Astrocyte (in vitro differentiated cells and primary cell): ENCODE measurements around the gene PLA2G6. TPM values are rescaled to one million over a fixed set of nuclear protein-coding genes. Genes with fewer than 3 reads are reported as not detected.

Experiments used
- DNase-seq: peaks from one replicate; pipeline ENCODE4 v3.0.0-alpha.2; 2010; ENCODE audit warnings: low read depth
- FAIRE-seq: peaks from 2 replicates; lab custom pipeline; 2011; peaks lifted over from hg19 to GRCh38; lab: Jason Lieb, UNC
- H2AFZ ChIP-seq: 2 replicates; pipeline ENCODE4 v1.6.0; 2012; ENCODE audit warnings: low read depth, low read length, inconsistent platforms
- H3K27ac ChIP-seq: 2 replicates; pipeline ENCODE4 v1.5.1; 2011; ENCODE audit warnings: low read depth, low read length, inconsistent platforms
- H3K27me3 ChIP-seq: 2 replicates; pipeline ENCODE4 v1.6.0; 2011; ENCODE audit warnings: low read length, inconsistent platforms; ENCODE audit not compliant: insufficient read depth
- H3K36me3 ChIP-seq: 2 replicates; pipeline ENCODE4 v1.5.1; 2011; ENCODE audit warnings: low read length, inconsistent platforms; ENCODE audit not compliant: insufficient read depth
- H3K4me1 ChIP-seq: 2 replicates; pipeline ENCODE4 v1.5.1; 2011; ENCODE audit warnings: low read length, inconsistent platforms; ENCODE audit not compliant: insufficient read depth
- H3K4me2 ChIP-seq: 2 replicates; pipeline ENCODE4 v1.6.0; 2012; ENCODE audit warnings: low read length, inconsistent platforms
- H3K4me3 ChIP-seq: 2 replicates; pipeline ENCODE4 v1.5.1; 2011; ENCODE audit warnings: low read depth, mild to moderate bottlenecking, low read length, inconsistent platforms; ENCODE audit not compliant: insufficient read depth
- H3K79me2 ChIP-seq: 2 replicates; pipeline ENCODE4 v1.6.0; 2012; ENCODE audit warnings: mild to moderate bottlenecking, low read length, inconsistent platforms; ENCODE audit not compliant: insufficient read depth
- H3K9ac ChIP-seq: 2 replicates; pipeline ENCODE4 v1.6.0; 2012; ENCODE audit warnings: mild to moderate bottlenecking, low read length, inconsistent platforms
- H3K9me3 ChIP-seq: 2 replicates; pipeline ENCODE4 v1.5.1; 2012; ENCODE audit warnings: low read depth, mild to moderate bottlenecking, low read length, inconsistent platforms; ENCODE audit not compliant: insufficient read depth
- H4K20me1 ChIP-seq: 2 replicates; pipeline ENCODE4 v1.6.0; 2012; ENCODE audit warnings: low read length, inconsistent platforms; ENCODE audit not compliant: insufficient read depth
- H3K27ac Mint-ChIP-seq: one replicate; pipeline ENCODE4 v1.8.0; 2021; ENCODE audit warnings: mild to moderate bottlenecking, mixed read lengths; ENCODE audit not compliant: unreplicated experiment
- H3K27me3 Mint-ChIP-seq: one replicate; pipeline ENCODE4 v1.8.0; 2021; ENCODE audit warnings: low read depth, mixed read lengths; ENCODE audit not compliant: unreplicated experiment
- H3K36me3 Mint-ChIP-seq: one replicate; pipeline ENCODE4 v1.8.0; 2021; ENCODE audit warnings: low read depth, mixed read lengths; ENCODE audit not compliant: unreplicated experiment
- H3K4me1 Mint-ChIP-seq: one replicate; pipeline ENCODE4 v1.8.0; 2021; ENCODE audit warnings: low read depth, mixed read lengths; ENCODE audit not compliant: unreplicated experiment
- H3K4me3 Mint-ChIP-seq: one replicate; pipeline ENCODE4 v1.8.0; 2021; ENCODE audit warnings: mild to moderate bottlenecking, moderate library complexity, mixed read lengths; ENCODE audit not compliant: unreplicated experiment
- H3K9me3 Mint-ChIP-seq: one replicate; pipeline ENCODE4 v1.8.0; 2021; ENCODE audit warnings: mild to moderate bottlenecking, mixed read lengths; ENCODE audit not compliant: unreplicated experiment
- EZH2 ChIP-seq: IDR thresholded peaks from 2 replicates; pipeline ENCODE4 v1.6.1; 2012; ENCODE audit warnings: mild to moderate bottlenecking, low read length, inconsistent platforms; ENCODE audit not compliant: insufficient read depth
- total RNA-seq: library from RNA; stranded (reverse); gene quantifications from 2 replicates; pipeline ENCODE4 v1.2.1, GENCODE V29; 2021
- TF ChIP-seq, protein P1 (sequence below): IDR thresholded peaks from 2 replicates; pipeline ENCODE4 v1.5.1; 2011; ENCODE audit warnings: low read depth, mild to moderate bottlenecking, inconsistent platforms, low read length, moderate library complexity; ENCODE audit not compliant: insufficient read depth

The PLA2G6 gene
- total RNA-seq, 1 donor from 2014 or later, result 10.0 TPM

GRCh38 chr22:38139901-38140300 lies 41.7 kb downstream of the PLA2G6 start:
- no peaks in the 10 kb centered on the region for H3K9me3 ChIP-seq
- FAIRE-seq (no peak), DNase-seq (no peak)
- Mint-ChIP-seq H3K36me3 (peaks cover 12% of the 10 kb centered on the region), H3K27me3 (peaks cover 10% of the 10 kb centered on the region), H3K27ac (no peak overlapping the region), H3K4me3 (no peak overlapping the region), H3K4me1 (no peaks in the 10 kb centered on the region), H3K9me3 (no peaks in the 10 kb centered on the region)
- H3K4me3 ChIP-seq, result no peak overlapping the region
- no peak overlapping the region for H3K9ac ChIP-seq
- H3K27me3 ChIP-seq, result no peaks in the 10 kb centered on the region
- H3K79me2 ChIP-seq, result no peaks in the 10 kb centered on the region
- H3K36me3 ChIP-seq, result no peaks in the 10 kb centered on the region
- TF ChIP-seq, protein P1, sequence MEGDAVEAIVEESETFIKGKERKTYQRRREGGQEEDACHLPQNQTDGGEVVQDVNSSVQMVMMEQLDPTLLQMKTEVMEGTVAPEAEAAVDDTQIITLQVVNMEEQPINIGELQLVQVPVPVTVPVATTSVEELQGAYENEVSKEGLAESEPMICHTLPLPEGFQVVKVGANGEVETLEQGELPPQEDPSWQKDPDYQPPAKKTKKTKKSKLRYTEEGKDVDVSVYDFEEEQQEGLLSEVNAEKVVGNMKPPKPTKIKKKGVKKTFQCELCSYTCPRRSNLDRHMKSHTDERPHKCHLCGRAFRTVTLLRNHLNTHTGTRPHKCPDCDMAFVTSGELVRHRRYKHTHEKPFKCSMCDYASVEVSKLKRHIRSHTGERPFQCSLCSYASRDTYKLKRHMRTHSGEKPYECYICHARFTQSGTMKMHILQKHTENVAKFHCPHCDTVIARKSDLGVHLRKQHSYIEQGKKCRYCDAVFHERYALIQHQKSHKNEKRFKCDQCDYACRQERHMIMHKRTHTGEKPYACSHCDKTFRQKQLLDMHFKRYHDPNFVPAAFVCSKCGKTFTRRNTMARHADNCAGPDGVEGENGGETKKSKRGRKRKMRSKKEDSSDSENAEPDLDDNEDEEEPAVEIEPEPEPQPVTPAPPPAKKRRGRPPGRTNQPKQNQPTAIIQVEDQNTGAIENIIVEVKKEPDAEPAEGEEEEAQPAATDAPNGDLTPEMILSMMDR, result no peak
- no peak for TF ChIP-seq EZH2
- no peak overlapping the region for H3K4me2 ChIP-seq
- no peak overlapping the region for H2AFZ ChIP-seq
- peaks cover 9% of the 10 kb centered on the region for H3K4me1 ChIP-seq
- H3K27ac ChIP-seq, result no peak overlapping the region
- H4K20me1 ChIP-seq, result no peaks in the 10 kb centered on the region

- no peaks in the 10 kb centered on the region for H3K9me3 Mint-ChIP-seq
- H3K9me3 ChIP-seq, result no peaks in the 10 kb centered on the region
- no peaks in the 10 kb centered on the region for H4K20me1 ChIP-seq
- no peak overlapping the region for H3K27ac Mint-ChIP-seq
- H3K4me3 Mint-ChIP-seq, result no peak overlapping the region
- H3K79me2 ChIP-seq, result no peaks in the 10 kb centered on the region
- H3K27ac ChIP-seq, result no peak overlapping the region
- no peak overlapping the region for H3K4me3 ChIP-seq
- peaks cover 13% of the 10 kb centered on the region for H3K4me1 ChIP-seq
- DNase-seq (no peak), FAIRE-seq (no peak)
- H3K4me1 Mint-ChIP-seq, result no peaks in the 10 kb centered on the region
- no peak overlapping the region for H3K9ac ChIP-seq
- no peak overlapping the region for H3K4me2 ChIP-seq
- no peak overlapping the region for H2AFZ ChIP-seq
- no peaks in the 10 kb centered on the region for H3K27me3 ChIP-seq
- no peaks in the 10 kb centered on the region for H3K36me3 ChIP-seq
- peaks cover 10% of the 10 kb centered on the region for H3K27me3 Mint-ChIP-seq
- TF ChIP-seq, protein P1, result no peak
- no peak for TF ChIP-seq EZH2
- H3K36me3 Mint-ChIP-seq, result peaks cover 14% of the 10 kb centered on the region
Measured at GRCh38 chr22:38138961-38139360, 42.7 kb downstream of the PLA2G6 start.

DNA sequence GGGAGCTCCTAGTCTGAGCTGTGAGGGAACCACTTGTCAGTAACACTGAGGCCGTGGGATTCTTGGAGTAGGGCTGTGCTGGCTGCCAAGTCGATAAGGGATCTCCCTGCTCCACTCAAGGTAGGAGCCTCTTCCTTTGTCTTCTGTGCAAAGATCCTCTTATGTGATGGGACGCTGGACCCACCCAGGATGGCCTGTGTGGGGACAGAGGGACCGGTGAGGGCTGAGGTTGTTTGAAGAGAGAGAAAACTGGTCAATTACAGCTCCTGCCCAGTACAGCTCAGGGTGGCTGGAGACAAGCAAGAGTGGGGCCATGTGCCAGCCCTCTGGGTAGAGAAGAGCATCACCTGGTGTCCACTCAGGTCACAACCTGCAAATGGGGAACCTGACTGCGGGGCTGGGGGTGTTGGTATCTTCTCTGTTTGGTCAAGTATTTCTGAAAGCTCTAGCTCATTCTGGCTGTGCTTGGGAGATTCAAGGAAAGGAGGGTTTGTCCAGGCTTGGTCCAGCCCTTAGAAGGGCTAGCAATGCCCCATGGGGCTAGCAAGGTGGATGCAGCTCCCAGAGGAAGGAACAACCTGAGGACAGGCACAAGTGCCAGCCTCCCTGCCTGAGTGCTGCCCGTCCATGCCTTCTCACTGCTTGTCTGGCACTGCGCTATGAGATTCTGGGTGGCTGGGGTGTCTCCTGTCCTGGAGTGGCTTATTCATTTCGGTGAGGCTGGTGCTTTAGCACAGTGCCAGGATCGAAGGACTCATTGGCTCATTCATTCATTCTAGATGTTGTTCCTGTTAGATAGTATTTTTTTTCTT lies 43.5 kb downstream of the PLA2G6 start:
- H3K4me1 ChIP-seq, result peaks cover 13% of the 10 kb centered on the region
- Mint-ChIP-seq H3K36me3 (peaks cover 19% of the 10 kb centered on the region), H3K27me3 (peaks cover 10% of the 10 kb centered on the region), H3K4me1 (no peaks in the 10 kb centered on the region), H3K27ac (no peak overlapping the region), H3K9me3 (no peaks in the 10 kb centered on the region), H3K4me3 (no peak overlapping the region)
- no peak for TF ChIP-seq EZH2
- TF ChIP-seq, protein P1, result no peak
- H3K4me3 ChIP-seq, result no peak overlapping the region
- H3K36me3 ChIP-seq, result no peaks in the 10 kb centered on the region
- no peak overlapping the region for H3K4me2 ChIP-seq
- no peaks in the 10 kb centered on the region for H3K9me3 ChIP-seq
- no peak overlapping the region for H3K27ac ChIP-seq
- no peaks in the 10 kb centered on the region for H4K20me1 ChIP-seq
- H3K9ac ChIP-seq, result no peak overlapping the region
- H3K79me2 ChIP-seq, result no peaks in the 10 kb centered on the region
- no peak for DNase-seq
- H2AFZ ChIP-seq, result no peak overlapping the region
- H3K27me3 ChIP-seq, result no peaks in the 10 kb centered on the region
- FAIRE-seq, result no peak
